C4-2B (cell line): ENCODE results near the gene CYBC1.

Experiments used
- ZFX ChIP-seq: fragments of 450-650 bp; IDR thresholded peaks from 2 replicates; pipeline ENCODE4 v1.6.1; 2017
- TF ChIP-seq, protein P1 (sequence below): fragments of 450-650 bp; conservative IDR thresholded peaks from 2 replicates; pipeline ENCODE4 v1.5.1; 2017; ENCODE audit warnings: mild to moderate bottlenecking

GRCh38 chr17:82400830-82401229 lies 49.7 kb downstream of the CYBC1 start:
- TF ChIP-seq, protein P1, sequence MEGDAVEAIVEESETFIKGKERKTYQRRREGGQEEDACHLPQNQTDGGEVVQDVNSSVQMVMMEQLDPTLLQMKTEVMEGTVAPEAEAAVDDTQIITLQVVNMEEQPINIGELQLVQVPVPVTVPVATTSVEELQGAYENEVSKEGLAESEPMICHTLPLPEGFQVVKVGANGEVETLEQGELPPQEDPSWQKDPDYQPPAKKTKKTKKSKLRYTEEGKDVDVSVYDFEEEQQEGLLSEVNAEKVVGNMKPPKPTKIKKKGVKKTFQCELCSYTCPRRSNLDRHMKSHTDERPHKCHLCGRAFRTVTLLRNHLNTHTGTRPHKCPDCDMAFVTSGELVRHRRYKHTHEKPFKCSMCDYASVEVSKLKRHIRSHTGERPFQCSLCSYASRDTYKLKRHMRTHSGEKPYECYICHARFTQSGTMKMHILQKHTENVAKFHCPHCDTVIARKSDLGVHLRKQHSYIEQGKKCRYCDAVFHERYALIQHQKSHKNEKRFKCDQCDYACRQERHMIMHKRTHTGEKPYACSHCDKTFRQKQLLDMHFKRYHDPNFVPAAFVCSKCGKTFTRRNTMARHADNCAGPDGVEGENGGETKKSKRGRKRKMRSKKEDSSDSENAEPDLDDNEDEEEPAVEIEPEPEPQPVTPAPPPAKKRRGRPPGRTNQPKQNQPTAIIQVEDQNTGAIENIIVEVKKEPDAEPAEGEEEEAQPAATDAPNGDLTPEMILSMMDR, result no peak
- no peak for TF ChIP-seq ZFX
